HepG2 (cell line): ENCODE results near the gene MAN1A1. TPM values are rescaled to one million over a fixed set of nuclear protein-coding genes. Genes with fewer than 3 reads are reported as not detected.

Experiments
- ATAC-seq: fragments of 200-7000 bp; cut with Tn5 transposase; 3 replicates; pipeline ENCODE4 v1.9.1; 2020; ENCODE audit warnings: mild to moderate bottlenecking, moderate library complexity
- BruUV-seq: library from RNA; stranded (reverse); fragments of 400-500 nt; replicated peaks from 2 replicates; lab custom pipeline; 2021; lab: Mats Ljungman, UMichigan
- CTCF ChIA-PET: fragments of 300-600 bp; formaldehyde crosslinking; extraction: SDS; loops from one replicate; lab custom pipeline; 2021; ENCODE audit warnings: low total read pairs, inconsistent platforms, low intra/inter-chr PET ratio; lab: Yijun Ruan, JAX
- POLR2A ChIA-PET: fragments of 350-600 bp; sonication (Branson Sonifier 250); formaldehyde crosslinking; loops from one replicate; lab custom pipeline; 2020; ENCODE audit warnings: antibody characterized with exemption, inconsistent platforms; lab: Yijun Ruan, JAX
- DNase-seq: peaks from one replicate; pipeline ENCODE4 v3.0.0-alpha.2; 2015; ENCODE audit warnings: low spot score
- FAIRE-seq: peaks from 3 replicates; lab custom pipeline; 2011; peaks lifted over from hg19 to GRCh38; lab: Jason Lieb, UNC
- H2AFZ ChIP-seq: one replicate; pipeline ENCODE4 v1.6.1; 2011; ENCODE audit warnings: low read length, inconsistent platforms
- H3K27ac ChIP-seq: fragments of 300-600 bp; 3 replicates; pipeline ENCODE4 v1.8.0; 2011; ENCODE audit warnings: mixed run types, mild to moderate bottlenecking, mixed read lengths, low read length, inconsistent platforms; ENCODE audit not compliant: insufficient read depth; ENCODE audit errors: extremely low read length
- H3K27me3 ChIP-seq, 2 experiments: fragments of 200-600 bp in 1 of 2; 2 replicates in 1 of 2; 3 replicates in 1 of 2; pipeline versions ENCODE4 v1.6.0 to v1.8.0; 2011; ENCODE audit warnings: low read length in 2 of 2, mild to moderate bottlenecking in 2 of 2, moderate library complexity in 2 of 2, inconsistent platforms in 1 of 2; ENCODE audit not compliant: insufficient read depth in 2 of 2, control insufficient read depth in 1 of 2
- H3K36me3 ChIP-seq, 2 experiments: fragments of 200-600 bp in 1 of 2; replicated peaks in 1 of 2; 2 replicates in 1 of 2; 3 replicates in 1 of 2; pipeline versions ENCODE4 v1.5.1 to v1.8.0; 2011; ENCODE audit warnings: low read length in 2 of 2, inconsistent platforms in 1 of 2; ENCODE audit not compliant: insufficient read depth in 2 of 2, control insufficient read depth in 1 of 2
- H3K4me1 ChIP-seq: 2 replicates; pipeline ENCODE4 v1.5.1; 2012; ENCODE audit warnings: low read length, inconsistent platforms; ENCODE audit not compliant: insufficient read depth
- H3K4me2 ChIP-seq: 2 replicates; pipeline ENCODE4 v1.6.0; 2011; ENCODE audit warnings: low read depth, low read length, inconsistent platforms
- H3K4me3 ChIP-seq, 3 experiments: fragments of 200-600 bp in 1 of 3; sonication (generic), shearing (Covaris generic) in 1 of 3; replicated peaks in 1 of 3; 2 replicates each; pipeline ENCODE4 v1.5.1; 2011 to 2016; ENCODE audit warnings: low read length in 3 of 3, inconsistent platforms in 2 of 3, low read depth in 2 of 3, mild to moderate bottlenecking in 2 of 3, control low read depth in 1 of 3, mixed read lengths in 1 of 3; ENCODE audit not compliant: insufficient read depth in 1 of 3
- H3K79me2 ChIP-seq: one replicate; pipeline ENCODE4 v1.6.1; 2011; ENCODE audit warnings: low read length, inconsistent platforms; ENCODE audit not compliant: insufficient read depth
- H3K9ac ChIP-seq: 2 replicates; pipeline ENCODE4 v1.6.0; 2011; ENCODE audit warnings: mild to moderate bottlenecking, low read depth, low read length, inconsistent platforms; ENCODE audit not compliant: insufficient read depth
- H3K9me3 ChIP-seq: 2 replicates; pipeline ENCODE4 v1.5.1; 2012; ENCODE audit warnings: mild to moderate bottlenecking, low read length
- H4K20me1 ChIP-seq: 2 replicates; pipeline ENCODE4 v1.6.0; 2011; ENCODE audit warnings: inconsistent platforms, mild to moderate bottlenecking, low read length, moderate library complexity; ENCODE audit not compliant: insufficient read depth
- HMG20B ChIP-seq: conservative IDR thresholded peaks from 2 replicates; pipeline ENCODE4 v1.6.1; 2016; ENCODE audit warnings: missing genetic modification reagents, missing compliant biosample characterization
- HNRNPK ChIP-seq: fragments of 200-400 bp; formaldehyde crosslinking; IDR thresholded peaks from 2 replicates; pipeline ENCODE4 v1.6.1; 2018; ENCODE audit warnings: low read length, low read depth, moderate library complexity, mild to moderate bottlenecking; ENCODE audit not compliant: poor library complexity, severe bottlenecking
- KAT7 ChIP-seq: IDR thresholded peaks from 2 replicates; pipeline ENCODE4 v1.6.1; 2018; ENCODE audit warnings: borderline replicate concordance, missing compliant biosample characterization
- MBD4 ChIP-seq: IDR thresholded peaks from 2 replicates; pipeline ENCODE4 v1.6.1; 2012; ENCODE audit warnings: low read length, inconsistent platforms, borderline replicate concordance
- PRPF4 ChIP-seq: fragments of 200-400 bp; formaldehyde crosslinking; IDR thresholded peaks from 2 replicates; pipeline ENCODE4 v1.6.1; 2016; ENCODE audit warnings: low read length, low read depth; ENCODE audit not compliant: poor library complexity, severe bottlenecking
- SAP130 ChIP-seq: IDR thresholded peaks from 2 replicates; pipeline ENCODE4 v1.6.1; 2016; ENCODE audit warnings: low read depth
- ZNF777 ChIP-seq: sonication (generic); formaldehyde crosslinking; IDR thresholded peaks from 2 replicates; pipeline ENCODE4 v1.4.0; 2020; ENCODE audit warnings: missing genetic modification reagents
- WGBS: methylation state at CpG from one replicate; pipeline ENCODE4 v1.1.6; 2017; ENCODE audit warnings: low lambda C conversion rate; 5-methylcytosine and 5-hydroxymethylcytosine counted together
- in situ Hi-C: cut with HindIII; loops from 2 replicates; pipeline ENCODE4 v1.10.0; 2017; ENCODE audit warnings: low pct_unique_long_range_greater_than_20kb; ENCODE audit not compliant: extremely low pct_ligation_motif_present
- intact Hi-C: fragments of 100-400 bp; cut with micrococcal nuclease; formaldehyde crosslinking; loops from one replicate; pipeline ENCODE4 v1.10.0; 2022; ENCODE audit not compliant: unreplicated experiment
- polyA plus RNA-seq, 8 experiments: library from polyadenylated mRNA; depleted of rRNA in 3 of 8; stranded (reverse) in 7 of 8; unstranded in 1 of 8; fragments of >200 nt; fragmentation: Illumina TruSeq in 4 of 8; extraction: Trizol in 4 of 8; gene quantifications; 2 replicates each; pipeline versions ENCODE4 v1.2.1 to v1.2.3, GENCODE V29; 2011 to 2016; ENCODE audit warnings: low read depth in 4 of 8, missing spikeins in 1 of 8, mixed read lengths in 1 of 8; ENCODE audit not compliant: insufficient read depth in 1 of 8
- total RNA-seq, 5 experiments: library from RNA; depleted of rRNA; stranded (reverse); fragments of >200 nt; fragmentation: Illumina TruSeq; extraction: Trizol; gene quantifications; 2 replicates each; pipeline ENCODE4 v1.2.3, GENCODE V29; 2016; ENCODE audit warnings: low read depth in 1 of 5
- TF ChIP-seq, protein P1 (sequence below): sonication (generic); formaldehyde crosslinking; IDR thresholded peaks from 2 replicates; pipeline ENCODE4 v1.5.0; 2020; ENCODE audit warnings: missing genetic modification reagents

The MAN1A1 gene
- total and polyA plus RNA-seq, 2 of the 13 experiments (the other 11 are each of a cell fraction or from before 2014, with no cell fraction given), result 156 to 236 TPM

GRCh38 chr6:119345114-119345513, 4.4 kb downstream of the MAN1A1 start:
- Histone ChIP-seq H4K20me1 (peaks cover 74% of the 10 kb centered on the region), H2AFZ (no peak overlapping the region), H3K4me1 (peaks cover 54% of the 10 kb centered on the region), H3K79me2 (peaks cover 97% of the 10 kb centered on the region), H3K27me3 (no peaks in the 10 kb centered on the region; a peak in 1 of 5 replicates), H3K4me3 (peak overlapping the region; percentile 89 to 99 (median 99)), H3K4me2 (peak overlapping the region; percentile 96), H3K27ac (peak overlapping the region; percentile 100), H3K36me3 (peaks cover 3 to 44% of the 10 kb centered on the region in 2 experiments; a peak in 4 of 5 replicates), H3K9me3 (no peaks in the 10 kb centered on the region), H3K9ac (peak overlapping the region; percentile 99)
- POLR2A ChIA-PET, result interaction anchor here (1.2 to 3.6 kb wide), 2 partner anchors 18 to 216 kb away, joined by 3 to 13 read pairs; no protein-coding TSS in a partner anchor
- CTCF ChIA-PET, result no interaction called here
- no peak for ATAC-seq
- in situ Hi-C loops (loop anchor here (5.0 kb wide), 1 partner anchor 198 kb away; no protein-coding TSS in a partner anchor), intact Hi-C loops (loop anchor here (5.0 kb wide), 2 partner anchors 152 to 213 kb away; no protein-coding TSS in a partner anchor)
- no peak for FAIRE-seq
- 0 out of 2 replicates have a peak, but pooled peaks have one; percentile 13 for TF ChIP-seq KAT7 (CRISPR knock-in tag)
- TF ChIP-seq HNRNPK, result peak; percentile 65
- peak; percentile 66; the same call in 1 of the 2 replicates for TF ChIP-seq MBD4
- TF ChIP-seq HMG20B, result no peak
- TF ChIP-seq, protein P1, sequence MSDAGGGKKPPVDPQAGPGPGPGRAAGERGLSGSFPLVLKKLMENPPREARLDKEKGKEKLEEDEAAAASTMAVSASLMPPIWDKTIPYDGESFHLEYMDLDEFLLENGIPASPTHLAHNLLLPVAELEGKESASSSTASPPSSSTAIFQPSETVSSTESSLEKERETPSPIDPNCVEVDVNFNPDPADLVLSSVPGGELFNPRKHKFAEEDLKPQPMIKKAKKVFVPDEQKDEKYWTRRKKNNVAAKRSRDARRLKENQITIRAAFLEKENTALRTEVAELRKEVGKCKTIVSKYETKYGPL, result no peak
- BruUV-seq, result no TSS peak
- no peak for DNase-seq
- 72% methylated on average over 2 of the region's 2 CpGs for WGBS

DNA sequence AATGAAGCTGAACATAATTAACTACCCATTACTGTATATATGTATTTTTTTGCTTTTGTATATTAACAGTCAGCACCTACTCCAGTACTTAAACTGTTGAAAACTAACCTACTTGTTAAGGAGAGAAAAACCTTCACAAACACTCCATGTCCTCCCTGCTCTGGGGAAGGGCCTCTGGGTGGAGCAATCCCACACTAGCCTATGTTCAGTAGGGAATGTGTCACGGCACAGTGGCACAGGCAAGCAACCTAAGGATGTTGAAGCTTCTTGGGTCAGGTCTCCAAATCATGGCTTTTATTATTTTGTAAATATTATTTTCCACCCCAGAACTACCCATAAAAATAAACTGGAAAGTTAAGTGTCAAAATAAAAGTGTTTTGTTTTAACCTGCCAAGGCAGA, 5.3 kb downstream of the MAN1A1 start:
- ChIA-PET CTCF (no interaction called here), POLR2A (interaction anchor here (1.2 kb wide), 1 partner anchor 17 kb away, joined by 3 read pairs; no protein-coding TSS in a partner anchor)
- Histone ChIP-seq H3K79me2 (peaks cover 100% of the 10 kb centered on the region), H3K36me3 (peaks cover 4 to 51% of the 10 kb centered on the region in 2 experiments; a peak in 4 of 5 replicates), H3K9ac (peak overlapping the region; percentile 99; the same call in 1 of the 2 replicates), H3K4me1 (peaks cover 62% of the 10 kb centered on the region), H3K4me2 (peak overlapping the region; percentile 96), H3K27me3 (no peaks in the 10 kb centered on the region; a peak in 1 of 5 replicates), H3K9me3 (no peaks in the 10 kb centered on the region), H3K4me3 (peak overlapping the region; percentile 89 to 99 (median 99)), H2AFZ (no peak overlapping the region), H3K27ac (peak overlapping the region; percentile 14), H4K20me1 (peaks cover 82% of the 10 kb centered on the region)
- no TSS peak for BruUV-seq
- 8% methylated on average over 1 of the region's 1 CpG for WGBS
- FAIRE-seq (peak; percentile 21), ATAC-seq (no peak), DNase-seq (peak; percentile 40)
- in situ Hi-C loops (no loop called here), intact Hi-C loops (no loop called here)
- TF ChIP-seq SAP130 (CRISPR knock-in tag), result peak; percentile 71
- TF ChIP-seq ZNF777, result no peak
- TF ChIP-seq PRPF4, result no peak
